ENCODE measurements around the gene PLS1. TPM values are rescaled to one million over a fixed set of nuclear protein-coding genes. Genes with fewer than 3 reads are reported as not detected.
A peak's percentile ranks its signal among the peaks of the same experiment; 100 is the strongest.

The PLS1 gene
- total and polyA plus RNA-seq, 2 of the 8 experiments (the other 6 are each of a cell fraction or from before 2014, with no cell fraction given), result 18.7 to 44.7 TPM

DNA sequence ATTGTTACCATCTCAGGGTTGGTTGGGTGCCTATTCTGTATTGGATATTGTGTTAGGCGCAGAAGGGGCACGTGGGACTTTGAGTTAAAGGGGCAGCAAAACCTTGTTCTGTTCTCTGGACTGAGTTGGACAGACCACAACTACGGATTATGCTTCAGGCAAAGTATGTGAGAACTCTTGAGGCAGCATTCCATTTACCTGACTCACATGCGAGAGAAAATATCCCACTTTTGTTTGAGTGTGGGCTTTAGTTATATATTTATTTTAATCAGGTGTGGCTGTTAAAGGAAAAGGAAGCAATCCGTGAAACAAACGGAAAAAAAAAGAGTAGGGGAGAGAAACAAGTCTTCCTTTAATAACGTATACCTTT, 627 bp upstream of the PLS1 start:
- Histone ChIP-seq H2BK120ac (replicated peaks; ENCODE audit: low read depth, low read length) (no peak overlapping the region), H2BK20ac (ENCODE audit: low read length) (no peak overlapping the region), H3K23me2 (ENCODE audit: low read depth, low read length) (peaks cover 8% of the 10 kb centered on the region), H3K36me3 (ENCODE audit: control insufficient read depth in 2 of 4, insufficient read depth in 4 of 4, low read length in 3 of 4) (no peaks in the 10 kb centered on the region), H3K9ac (replicated peaks in 1 of 4; ENCODE audit: extremely low read depth in 1 of 4, low read depth in 3 of 4, low read length in 3 of 4) (peak overlapping the region in 1 of 4 experiments; percentile 62; a peak in 1 of 7 replicates), H2BK5ac (ENCODE audit: low read depth, low read length) (no peak overlapping the region), H3K79me2 (ENCODE audit: control insufficient read depth in 1 of 2, insufficient read depth in 2 of 2, low read length in 2 of 2) (peaks cover 0 to 7% of the 10 kb centered on the region in 2 experiments; a peak in 2 of 4 replicates), H2BK12ac (ENCODE audit: low read depth, low read length) (no peak overlapping the region), H3K9me3 (ENCODE audit: insufficient read depth in 2 of 2, low read depth in 1 of 2, low read length in 1 of 2) (no peaks in the 10 kb centered on the region), H3K18ac (ENCODE audit: extremely low read depth, low read length) (no peak overlapping the region), H3K4me1 (replicated peaks in 1 of 4; ENCODE audit: control insufficient read depth in 3 of 4, insufficient read depth in 4 of 4, low read length in 3 of 4) (peaks cover 0 to 4% (median 2%) of the 10 kb centered on the region in 4 experiments; a peak in 2 of 7 replicates), H3K79me1 (ENCODE audit: low read depth, low read length) (no peaks in the 10 kb centered on the region; the same call in 1 of the 2 replicates), H2AK5ac (ENCODE audit: low read depth, low read length) (no peak overlapping the region), H4K20me1 (replicated peaks in 1 of 2; ENCODE audit: control insufficient read depth in 1 of 2, insufficient read depth in 2 of 2, low read length in 2 of 2) (no peaks in the 10 kb centered on the region), H3K27me3 (replicated peaks in 1 of 4; ENCODE audit: control insufficient read depth in 3 of 4, extremely low read depth in 1 of 4, insufficient read depth in 3 of 4, low read length in 3 of 4) (no peaks in the 10 kb centered on the region), H4K5ac (ENCODE audit: insufficient read length, low read depth, low read length) (no peak overlapping the region), H3K23ac (ENCODE audit: insufficient read length) (no peak overlapping the region), H3K14ac (ENCODE audit: insufficient read length) (no peak overlapping the region), H3K4ac (replicated peaks; ENCODE audit: insufficient read length, low read depth, low read length) (peak overlapping the region; percentile 27), H3K27ac (ENCODE audit: low read depth, low read length) (no peak overlapping the region), H4K91ac (replicated peaks; ENCODE audit: insufficient read length, low read length) (no peak overlapping the region), H2BK15ac (ENCODE audit: low read length) (no peak overlapping the region; the same call in 1 of the 2 replicates), H3K4me3 (ENCODE audit: extremely low read depth in 1 of 4, insufficient read depth in 2 of 4, low read depth in 3 of 4, low read length in 4 of 4) (peak overlapping the region; percentile 68 to 91 (median 78)), H2AFZ (ENCODE audit: low read length) (peak overlapping the region; percentile 94), H3K4me2 (ENCODE audit: insufficient read depth in 1 of 2, low read depth in 2 of 2, low read length in 2 of 2) (peak overlapping the region; percentile 57 to 77), H3K56ac (replicated peaks; ENCODE audit: insufficient read length, low read depth, low read length) (no peak overlapping the region), H4K8ac (ENCODE audit: extremely low read depth, insufficient read depth, low read length) (no peak overlapping the region)
- CTCF ChIA-PET (ENCODE audit: partially characterized antibody), result interaction anchor here (0.7 to 1.2 kb wide), 2 partner anchors 9 to 62 kb away, joined by 3 to 4 read pairs; no protein-coding TSS in a partner anchor
- DNase-seq (ENCODE audit: low read depth in 1 of 2, low spot score in 2 of 2), result no peak
- TF ChIP-seq HDAC2 (IDR thresholded peaks at IDR 0.05; ENCODE audit: borderline replicate concordance in 1 of 2, low read depth in 2 of 2, low read length in 2 of 2), result no peak
- peak; percentile 59; the same call in 1 of the 2 replicates for TF ChIP-seq JUND (IDR thresholded peaks at IDR 0.05; ENCODE audit: low read length)
- WGBS, 2 experiments (ENCODE audit: extremely low coverage in 1 of 2, insufficient coverage in 1 of 2, insufficient read length in 1 of 2, insufficient replicate concordance in 2 of 2, low coverage in 1 of 2, low lambda C conversion rate in 2 of 2, missing lambda C conversion rate in 1 of 2), result 20% methylated on average over 7 of the region's 7 CpGs; no CpG with 5 or more reads in 1 of the 2 experiments
- POLR2A ChIA-PET (ENCODE audit: partially characterized antibody), result interaction anchor here (1.4 kb wide), 1 partner anchor 15 kb away, joined by 8 read pairs; no protein-coding TSS in a partner anchor
- no peak for FAIRE-seq
